Keratinocyte (primary cell): Measurements from ENCODE around the gene DAP3. TPM values are rescaled to one million over a fixed set of nuclear protein-coding genes. Genes with fewer than 3 reads are reported as not detected.

ENCODE experiments used
- DNase-seq: peaks from one replicate; pipeline ENCODE4 v3.0.0-alpha.2; 2011; ENCODE audit warnings: low read depth, missing footprints, low spot score
- FAIRE-seq: peaks from 2 replicates; lab custom pipeline; 2011; peaks lifted over from hg19 to GRCh38; lab: Jason Lieb, UNC
- H2AFZ ChIP-seq: 2 replicates; pipeline ENCODE4 v1.6.0; 2012; ENCODE audit warnings: low read length, control low read depth, inconsistent platforms; ENCODE audit not compliant: control insufficient read depth
- H3K27ac ChIP-seq: 2 replicates; pipeline ENCODE4 v1.5.1; 2011; ENCODE audit warnings: low read length; ENCODE audit not compliant: control insufficient read depth, insufficient read depth
- H3K27me3 ChIP-seq: 3 replicates; pipeline ENCODE4 v1.6.0; 2011; ENCODE audit warnings: low read length; ENCODE audit not compliant: control insufficient read depth, insufficient read depth; ENCODE audit errors: extremely low read depth
- H3K36me3 ChIP-seq, 2 experiments: 2 replicates in 1 of 2; 3 replicates in 1 of 2; pipeline ENCODE4 v1.5.1; 2011; ENCODE audit warnings: low read length in 2 of 2, mild to moderate bottlenecking in 1 of 2; ENCODE audit not compliant: control insufficient read depth in 2 of 2, insufficient read depth in 2 of 2; ENCODE audit errors: extremely low read depth in 1 of 2
- H3K4me1 ChIP-seq: 3 replicates; pipeline ENCODE4 v1.5.1; 2011; ENCODE audit warnings: low read length; ENCODE audit not compliant: control insufficient read depth, insufficient read depth; ENCODE audit errors: extremely low read depth
- H3K4me2 ChIP-seq: 3 replicates; pipeline ENCODE4 v1.6.0; 2011; ENCODE audit warnings: low read depth, low read length; ENCODE audit not compliant: control insufficient read depth, insufficient read depth; ENCODE audit errors: extremely low read depth
- H3K4me3 ChIP-seq, 3 experiments: fragments of 200-600 bp in 1 of 3; sonication (generic) in 1 of 3; 2 replicates in 2 of 3; 3 replicates in 1 of 3; pipeline ENCODE4 v1.5.1; 2011 to 2016; ENCODE audit warnings: low read length in 3 of 3, mild to moderate bottlenecking in 3 of 3, control low read depth in 2 of 3, inconsistent platforms in 1 of 3, low read depth in 1 of 3, mixed read lengths in 1 of 3, mixed run types in 1 of 3, moderate library complexity in 1 of 3; ENCODE audit not compliant: control insufficient read depth in 2 of 3, insufficient read depth in 2 of 3; ENCODE audit errors: extremely low read depth in 1 of 3
- H3K79me2 ChIP-seq: 2 replicates; pipeline ENCODE4 v1.6.0; 2012; ENCODE audit warnings: low read length; ENCODE audit not compliant: control insufficient read depth, insufficient read depth
- H3K9ac ChIP-seq: 3 replicates; pipeline ENCODE4 v1.6.0; 2011; ENCODE audit warnings: low read length; ENCODE audit not compliant: control insufficient read depth, insufficient read depth; ENCODE audit errors: extremely low read depth
- H3K9me1 ChIP-seq: 3 replicates; pipeline ENCODE4 v1.6.0; 2011; ENCODE audit warnings: low read length; ENCODE audit not compliant: control insufficient read depth, insufficient read depth; ENCODE audit errors: extremely low read depth
- H3K9me3 ChIP-seq: 2 replicates; pipeline ENCODE4 v1.5.1; 2012; ENCODE audit warnings: low read depth, low read length; ENCODE audit not compliant: control insufficient read depth
- H4K20me1 ChIP-seq: 3 replicates; pipeline ENCODE4 v1.6.0; 2011; ENCODE audit warnings: low read length; ENCODE audit not compliant: control insufficient read depth, insufficient read depth; ENCODE audit errors: extremely low read depth
- CTCF ChIP-seq, 3 experiments: IDR thresholded peaks in 1 of 3; conservative IDR thresholded peaks in 1 of 3; optimal IDR thresholded peaks in 1 of 3; 2 replicates in 2 of 3; 3 replicates in 1 of 3; pipeline versions ENCODE3 to v1.5.1; 2011; ENCODE audit warnings: low read length in 3 of 3, mild to moderate bottlenecking in 3 of 3, moderate library complexity in 2 of 3, control low read depth in 1 of 3, inconsistent platforms in 1 of 3; ENCODE audit not compliant: insufficient read depth in 2 of 3; ENCODE audit errors: extremely low read depth in 1 of 3
- EZH2 ChIP-seq: IDR thresholded peaks from one replicate; pipeline ENCODE4 v1.6.1; 2012; ENCODE audit warnings: inconsistent platforms, mild to moderate bottlenecking, low read length, moderate library complexity
- dilution Hi-C: fragments of 300-500 bp; cut with MboI; formaldehyde crosslinking; loops from one replicate; pipeline ENCODE4 v1.7.0; 2020; ENCODE audit warnings: low sequenced_read_pairs; ENCODE audit not compliant: extremely low pct_ligation_motif_present
- polyA plus RNA-seq, 5 experiments: library from polyadenylated mRNA; depleted of rRNA in 3 of 5; stranded (reverse) in 3 of 5; stranded (forward) in 1 of 5; unstranded in 1 of 5; fragments of >200 nt; gene quantifications; 1 replicate in 1 of 5; 2 replicates in 3 of 5; 3 replicates in 1 of 5; pipeline versions ENCODE4 v1.2.1 to v1.2.3, GENCODE V29; 2011 to 2012; ENCODE audit warnings: missing spikeins in 2 of 5, low read depth in 1 of 5, low replicate concordance in 1 of 5

The DAP3 gene
- polyA plus RNA-seq, 1 donor (not counting 4 experiments of a cell fraction or from before 2014, with no cell fraction given) = 203 TPM

- Histone ChIP-seq H3K79me2 (peaks cover 4% of the 10 kb centered on the region), H3K36me3 (peaks cover 0 to 11% of the 10 kb centered on the region in 2 experiments), H3K4me2 (no peak overlapping the region), H3K27ac (no peak overlapping the region), H3K9me1 (no peaks in the 10 kb centered on the region), H3K4me1 (peaks cover 19% of the 10 kb centered on the region), H3K9me3 (peaks cover 5% of the 10 kb centered on the region), H2AFZ (no peak overlapping the region), H3K27me3 (no peaks in the 10 kb centered on the region), H3K9ac (no peak overlapping the region), H4K20me1 (no peaks in the 10 kb centered on the region), H3K4me3 (no peak overlapping the region)
- no peak for TF ChIP-seq EZH2
- no peak for TF ChIP-seq CTCF (optimal IDR thresholded peaks at IDR 0.05 in 1 of 3, IDR thresholded peaks at IDR 0.05 in 1 of 3, conservative IDR thresholded peaks at IDR 0.05 in 1 of 3; ENCODE audit: extremely low read depth in 1 of 3, insufficient read depth in 2 of 3, low read length in 3 of 3)
- dilution Hi-C loops = no loop called here
- no peak for DNase-seq
- no peak for FAIRE-seq
Measured at GRCh38 chr1:155643230-155643629, 45.7 kb upstream of the DAP3 start.

- Histone ChIP-seq H3K4me3 (no peak overlapping the region), H3K9me1 (no peaks in the 10 kb centered on the region), H3K4me1 (peaks cover 26% of the 10 kb centered on the region), H3K9ac (no peak overlapping the region), H3K27ac (no peak overlapping the region), H3K27me3 (no peaks in the 10 kb centered on the region), H3K36me3 (peaks cover 0 to 10% of the 10 kb centered on the region in 2 experiments), H3K9me3 (peaks cover 5% of the 10 kb centered on the region), H2AFZ (no peak overlapping the region), H4K20me1 (no peaks in the 10 kb centered on the region), H3K4me2 (no peak overlapping the region), H3K79me2 (peaks cover 4% of the 10 kb centered on the region)
- TF ChIP-seq EZH2 (no peak), CTCF (optimal IDR thresholded peaks at IDR 0.05 in 1 of 3, IDR thresholded peaks at IDR 0.05 in 1 of 3, conservative IDR thresholded peaks at IDR 0.05 in 1 of 3; ENCODE audit: extremely low read depth in 1 of 3, insufficient read depth in 2 of 3, low read length in 3 of 3) (no peak)
- no peak for DNase-seq
- dilution Hi-C loops = no loop called here
- no peak for FAIRE-seq
Measured at GRCh38 chr1:155645034-155645598, 43.8 kb upstream of the DAP3 start.
